WERI-Rb-1 (cell line): Measurements from ENCODE around the gene CNTNAP2.

Experiments used
- DNase-seq: peaks from one replicate; pipeline ENCODE4 v3.0.0-alpha.2; 2020
- H3K27ac ChIP-seq: fragments of 250-450 bp; sonication (Bioruptor Pico); 2 replicates; pipeline ENCODE4 v1.5.1; 2020; ENCODE audit warnings: mild to moderate bottlenecking, moderate library complexity
- H3K27me3 ChIP-seq: fragments of 250-450 bp; sonication (Bioruptor Pico); 2 replicates; pipeline ENCODE4 v1.5.1; 2021; ENCODE audit warnings: mild to moderate bottlenecking, low read depth, moderate library complexity; ENCODE audit not compliant: insufficient read depth, severe bottlenecking
- H3K36me3 ChIP-seq: fragments of 250-450 bp; sonication (Bioruptor Pico); 2 replicates; pipeline ENCODE4 v1.5.1; 2020; ENCODE audit warnings: mild to moderate bottlenecking, moderate library complexity
- H3K4me3 ChIP-seq: 2 replicates; pipeline ENCODE4 v1.5.1; 2011; ENCODE audit warnings: low read depth, mild to moderate bottlenecking, control low read depth, low read length
- H3K9me3 ChIP-seq: fragments of 250-450 bp; sonication (Bioruptor Pico); 2 replicates; pipeline ENCODE4 v1.5.1; 2021; ENCODE audit warnings: mild to moderate bottlenecking, moderate library complexity; ENCODE audit not compliant: severe bottlenecking
- CTCF ChIP-seq: IDR thresholded peaks from 2 replicates; pipeline ENCODE4 v1.5.1; 2011; ENCODE audit warnings: low read depth, mild to moderate bottlenecking, control low read depth, inconsistent platforms, low read length

The CNTNAP2 gene

GRCh38 chr7:147079083-147079482 lies 962.5 kb downstream of the CNTNAP2 start:
- Histone ChIP-seq H3K27ac (no peak overlapping the region), H3K27me3 (no peaks in the 10 kb centered on the region), H3K9me3 (no peaks in the 10 kb centered on the region), H3K36me3 (no peaks in the 10 kb centered on the region), H3K4me3 (no peak overlapping the region)
- no peak for DNase-seq
- TF ChIP-seq CTCF, result 0 out of 2 replicates have a peak, but pooled peaks have one; percentile 18

- Histone ChIP-seq H3K27me3 (no peaks in the 10 kb centered on the region), H3K4me3 (no peak overlapping the region), H3K36me3 (no peaks in the 10 kb centered on the region), H3K9me3 (no peaks in the 10 kb centered on the region), H3K27ac (no peak overlapping the region)
- TF ChIP-seq CTCF, result no peak
- no peak for DNase-seq
Measured at GRCh38 chr7:147079921-147080420, 963.4 kb downstream of the CNTNAP2 start.

- H3K27ac ChIP-seq, result no peak overlapping the region
- H3K4me3 ChIP-seq, result no peak overlapping the region
- no peak for DNase-seq
- H3K36me3 ChIP-seq, result no peaks in the 10 kb centered on the region
- no peaks in the 10 kb centered on the region for H3K27me3 ChIP-seq
- H3K9me3 ChIP-seq, result no peaks in the 10 kb centered on the region
- no peak for TF ChIP-seq CTCF
Measured at GRCh38 chr7:147081117-147081516, 964.5 kb downstream of the CNTNAP2 start.

GRCh38 chr7:147089051-147089461 lies 972.5 kb downstream of the CNTNAP2 start:
- TF ChIP-seq CTCF, result no peak
- DNase-seq, result no peak
- no peaks in the 10 kb centered on the region for H3K9me3 ChIP-seq

GRCh38 chr7:147089608-147090007 lies 973.0 kb downstream of the CNTNAP2 start:
- no peak for TF ChIP-seq CTCF
- no peak overlapping the region for H3K4me3 ChIP-seq
- no peaks in the 10 kb centered on the region for H3K27me3 ChIP-seq
- H3K36me3 ChIP-seq, result no peaks in the 10 kb centered on the region
- no peak overlapping the region for H3K27ac ChIP-seq
- H3K9me3 ChIP-seq, result no peaks in the 10 kb centered on the region
- DNase-seq, result no peak

More at GRCh38 chr7:147089051-147089461, 972.5 kb downstream of the CNTNAP2 start:
- no peak overlapping the region for H3K4me3 ChIP-seq
- H3K27me3 ChIP-seq, result no peaks in the 10 kb centered on the region
- H3K36me3 ChIP-seq, result no peaks in the 10 kb centered on the region
- H3K27ac ChIP-seq, result no peak overlapping the region

GRCh38 chr7:147096629-147097028 lies 980.0 kb downstream of the CNTNAP2 start:
- Histone ChIP-seq H3K4me3 (no peak overlapping the region), H3K9me3 (no peaks in the 10 kb centered on the region), H3K27ac (no peak overlapping the region), H3K36me3 (no peaks in the 10 kb centered on the region), H3K27me3 (no peaks in the 10 kb centered on the region)
- no peak for TF ChIP-seq CTCF
- DNase-seq, result no peak
